ENCODE data around the gene MATN1. TPM values are rescaled to one million over a fixed set of nuclear protein-coding genes. Genes with fewer than 3 reads are reported as not detected.

Gene MATN1
- polyA plus RNA-seq, 1 experiment: 0.12 TPM

DNA sequence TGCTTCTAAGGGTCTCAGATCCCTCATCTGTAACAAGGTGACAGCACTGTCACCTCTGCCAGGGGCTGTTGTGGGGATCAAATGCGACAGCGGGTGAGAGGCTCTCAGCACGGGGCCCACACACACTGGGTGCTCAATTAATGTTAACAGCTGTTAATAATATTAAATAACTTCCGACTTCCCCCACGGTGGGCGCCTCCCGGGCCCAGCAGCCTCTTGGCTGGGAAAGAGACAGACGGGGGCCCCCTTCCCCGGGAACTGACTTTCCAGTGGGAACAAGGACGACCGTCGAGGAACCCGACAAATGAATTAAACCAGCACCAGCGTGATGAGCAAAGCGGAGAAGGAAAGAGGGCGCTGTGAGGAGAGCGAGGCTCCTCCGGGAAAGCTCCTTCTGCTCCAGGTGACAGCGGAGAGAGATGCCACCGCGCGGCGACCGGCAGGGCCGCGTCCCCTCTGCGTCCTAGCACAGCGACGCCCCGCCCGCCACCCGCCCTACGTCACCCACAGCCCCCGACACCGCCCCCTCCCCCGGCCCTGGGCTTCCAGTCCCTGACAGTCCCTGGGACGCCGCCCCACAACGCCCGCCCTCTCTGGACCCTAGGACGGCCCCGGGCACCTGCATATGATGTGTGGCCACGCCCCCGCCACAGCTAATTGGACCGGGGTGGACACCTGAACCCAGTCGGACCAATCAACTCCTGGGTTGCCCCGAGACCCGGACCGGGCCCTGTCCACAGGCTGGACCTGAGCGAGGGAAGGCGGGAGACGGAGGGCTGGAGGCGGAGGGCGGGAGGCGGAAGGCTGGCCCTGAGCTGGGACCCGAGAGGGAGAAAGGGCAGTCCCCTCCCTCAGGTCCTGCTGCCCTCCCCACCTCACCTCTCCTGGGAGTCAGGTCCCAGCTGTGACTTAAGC, 38.2 kb downstream of the MATN1 start:
- Histone ChIP-seq H3K4me3 (ENCODE audit: low read depth, low read length) (no peak overlapping the region), H3K27me3 (ENCODE audit: control insufficient read depth, insufficient read depth, low read length) (peaks cover 54% of the 10 kb centered on the region), H3K27ac (ENCODE audit: low read depth, low read length) (no peak overlapping the region), H3K9me3 (ENCODE audit: control insufficient read depth, insufficient read depth, low read length) (peaks cover 5% of the 10 kb centered on the region; the same call in 1 of the 2 replicates)
- TF ChIP-seq, protein P1, sequence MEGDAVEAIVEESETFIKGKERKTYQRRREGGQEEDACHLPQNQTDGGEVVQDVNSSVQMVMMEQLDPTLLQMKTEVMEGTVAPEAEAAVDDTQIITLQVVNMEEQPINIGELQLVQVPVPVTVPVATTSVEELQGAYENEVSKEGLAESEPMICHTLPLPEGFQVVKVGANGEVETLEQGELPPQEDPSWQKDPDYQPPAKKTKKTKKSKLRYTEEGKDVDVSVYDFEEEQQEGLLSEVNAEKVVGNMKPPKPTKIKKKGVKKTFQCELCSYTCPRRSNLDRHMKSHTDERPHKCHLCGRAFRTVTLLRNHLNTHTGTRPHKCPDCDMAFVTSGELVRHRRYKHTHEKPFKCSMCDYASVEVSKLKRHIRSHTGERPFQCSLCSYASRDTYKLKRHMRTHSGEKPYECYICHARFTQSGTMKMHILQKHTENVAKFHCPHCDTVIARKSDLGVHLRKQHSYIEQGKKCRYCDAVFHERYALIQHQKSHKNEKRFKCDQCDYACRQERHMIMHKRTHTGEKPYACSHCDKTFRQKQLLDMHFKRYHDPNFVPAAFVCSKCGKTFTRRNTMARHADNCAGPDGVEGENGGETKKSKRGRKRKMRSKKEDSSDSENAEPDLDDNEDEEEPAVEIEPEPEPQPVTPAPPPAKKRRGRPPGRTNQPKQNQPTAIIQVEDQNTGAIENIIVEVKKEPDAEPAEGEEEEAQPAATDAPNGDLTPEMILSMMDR (IDR thresholded peaks at IDR 0.05; ENCODE audit: low read depth, low read length): no peak
- ChIA-PET CTCF (interaction anchor here (1.1 to 1.2 kb wide), 2 partner anchors 9 to 22 kb away, joined by 3 read pairs; no protein-coding TSS in a partner anchor), POLR2A (no interaction called here)
- no peak for DNase-seq (ENCODE audit: low read depth, low spot score)

DNA sequence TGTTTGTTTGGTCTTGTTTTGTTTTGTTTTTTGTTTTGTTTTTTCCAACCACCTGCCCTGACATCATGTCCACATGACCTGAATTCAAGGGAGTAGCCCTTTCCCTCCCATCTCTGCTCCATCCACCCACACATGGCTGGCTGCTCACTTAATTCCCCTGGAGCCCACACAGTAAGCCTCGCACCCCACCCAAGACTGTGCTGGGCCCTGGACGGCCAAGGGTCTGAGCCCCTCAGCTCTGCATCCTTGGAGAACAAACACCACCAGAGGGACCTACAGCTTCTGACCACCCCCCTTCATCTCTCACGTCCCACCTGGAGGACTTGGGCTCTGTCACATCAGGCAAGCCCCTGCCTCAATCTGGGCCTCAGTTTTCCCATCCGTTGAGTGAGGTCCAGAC, 39.1 kb downstream of the MATN1 start:
- no peak for DNase-seq (ENCODE audit: low read depth, low spot score)
- Histone ChIP-seq H3K9me3 (ENCODE audit: control insufficient read depth, insufficient read depth, low read length) (peaks cover 13% of the 10 kb centered on the region), H3K27me3 (ENCODE audit: control insufficient read depth, insufficient read depth, low read length) (peaks cover 52% of the 10 kb centered on the region), H3K4me3 (ENCODE audit: low read depth, low read length) (no peak overlapping the region), H3K27ac (ENCODE audit: low read depth, low read length) (no peak overlapping the region)
- CTCF ChIA-PET: no interaction called here
- TF ChIP-seq, protein P1 (IDR thresholded peaks at IDR 0.05; ENCODE audit: low read depth, low read length): no peak
- POLR2A ChIA-PET: no interaction called here

DNA sequence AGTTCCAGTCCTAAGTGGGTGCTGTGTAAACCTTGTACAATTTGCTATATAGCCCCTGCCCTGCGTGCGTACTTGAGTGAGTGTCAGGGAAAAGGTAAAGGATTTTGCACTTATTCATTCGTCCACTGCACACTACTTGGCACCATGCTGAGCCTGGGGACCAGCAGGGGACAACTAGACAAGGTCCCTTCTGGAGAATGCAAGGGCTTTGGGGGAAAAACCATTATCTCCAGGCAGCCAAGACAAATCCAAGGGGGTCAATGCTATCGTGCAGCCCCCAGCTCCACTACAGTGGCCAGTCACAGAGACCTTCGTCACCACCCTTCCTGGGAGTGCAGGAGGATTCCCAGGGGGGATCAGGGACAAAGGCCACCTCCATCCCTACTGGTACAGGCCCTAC, 39.7 kb downstream of the MATN1 start:
- POLR2A ChIA-PET: no interaction called here
- peaks cover 14% of the 10 kb centered on the region for H3K9me3 ChIP-seq (ENCODE audit: control insufficient read depth, insufficient read depth, low read length)
- H3K27me3 ChIP-seq (ENCODE audit: control insufficient read depth, insufficient read depth, low read length): peaks cover 50% of the 10 kb centered on the region
- H3K4me3 ChIP-seq (ENCODE audit: low read depth, low read length): no peak overlapping the region
- no peak for DNase-seq (ENCODE audit: low read depth, low spot score)
- no peak overlapping the region for H3K27ac ChIP-seq (ENCODE audit: low read depth, low read length)
- TF ChIP-seq, protein P1 (IDR thresholded peaks at IDR 0.05; ENCODE audit: low read depth, low read length): no peak
- CTCF ChIA-PET: no interaction called here

DNA sequence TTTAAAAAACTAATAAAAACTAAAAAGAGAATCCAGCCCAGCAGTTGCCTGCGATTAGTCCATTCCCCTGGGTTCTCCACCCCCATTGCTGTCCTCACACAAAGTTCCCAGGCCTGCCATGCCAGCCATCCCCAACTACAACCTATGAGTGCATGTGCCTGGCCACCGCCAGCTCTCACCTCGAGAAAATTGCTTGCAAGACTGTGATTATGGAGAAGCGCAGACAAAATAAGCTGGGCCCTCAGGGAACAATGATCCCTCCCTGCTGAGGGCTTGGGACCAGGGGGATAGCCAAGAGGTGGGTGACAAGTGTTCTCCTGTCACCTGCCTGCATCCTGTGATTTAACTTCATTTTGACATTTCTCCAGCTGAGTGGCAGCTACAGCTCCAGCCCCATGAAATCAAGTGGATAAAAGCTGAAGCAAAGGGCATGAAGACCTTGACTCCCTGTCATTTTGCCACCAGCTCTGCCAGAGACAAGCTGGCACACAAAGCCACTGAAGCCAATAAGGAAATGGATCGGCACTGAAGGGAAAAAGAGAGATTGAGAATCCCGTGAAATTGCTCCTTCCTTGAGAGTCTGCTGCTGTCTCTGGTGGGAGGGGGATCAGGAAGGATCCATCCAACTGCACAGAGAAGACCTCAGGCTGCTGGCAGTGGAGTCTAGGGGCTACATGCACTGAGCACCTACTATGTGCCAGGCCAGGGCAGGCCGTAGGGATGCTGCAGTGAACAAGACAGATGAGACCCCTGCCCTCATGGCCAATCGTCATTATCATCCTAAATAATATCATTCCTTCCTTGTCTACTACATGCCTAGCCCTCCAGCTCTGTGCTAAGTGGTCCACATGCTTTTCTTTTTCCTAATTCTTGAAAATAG, 40.7 kb downstream of the MATN1 start:
- H3K4me3 ChIP-seq (ENCODE audit: low read depth, low read length): no peak overlapping the region
- no peak for DNase-seq (ENCODE audit: low read depth, low spot score)
- H3K9me3 ChIP-seq (ENCODE audit: control insufficient read depth, insufficient read depth, low read length): peaks cover 14% of the 10 kb centered on the region
- POLR2A ChIA-PET: no interaction called here
- CTCF ChIA-PET: no interaction called here
- H3K27ac ChIP-seq (ENCODE audit: low read depth, low read length): no peak overlapping the region
- H3K27me3 ChIP-seq (ENCODE audit: control insufficient read depth, insufficient read depth, low read length): peaks cover 50% of the 10 kb centered on the region
- TF ChIP-seq, protein P1 (IDR thresholded peaks at IDR 0.05; ENCODE audit: low read depth, low read length): no peak
